ENCODE data around the gene STXBP6. TPM values are rescaled to one million over a fixed set of nuclear protein-coding genes. Genes with fewer than 3 reads are reported as not detected.
A peak's percentile ranks its signal among the peaks of the same experiment; 100 is the strongest.

Gene STXBP6
- total and polyA plus RNA-seq, 10 of the 15 experiments (the other 5 are each of a cell fraction or from before 2014, with no cell fraction given) = 1.2 to 47.3 (median 1.9) TPM

GRCh38 chr14:24952851-24953666, 96.9 kb downstream of the STXBP6 start:
- Histone ChIP-seq H3K4me2 (ENCODE audit: control insufficient read depth, insufficient read depth) (no peak overlapping the region), H3K79me2 (ENCODE audit: control insufficient read depth, insufficient read depth, low read length) (no peaks in the 10 kb centered on the region), H3K27me3 (replicated peaks in 1 of 2; ENCODE audit: control insufficient read depth in 2 of 2, insufficient read depth in 2 of 2, low read length in 1 of 2) (no peaks in the 10 kb centered on the region), H3K36me3 (ENCODE audit: control insufficient read depth in 2 of 2, insufficient read depth in 2 of 2, low read length in 1 of 2) (no peaks in the 10 kb centered on the region), H3K4me3 (no peak overlapping the region), H3K9me3 (replicated peaks; ENCODE audit: control insufficient read depth, insufficient read depth, low read length) (no peaks in the 10 kb centered on the region), H3K4me1 (ENCODE audit: control insufficient read depth, insufficient read depth, low read length) (peaks cover 6% of the 10 kb centered on the region), H3K27ac (ENCODE audit: control insufficient read depth, insufficient read depth) (no peak overlapping the region), H3K9ac (ENCODE audit: control insufficient read depth, insufficient read depth, low read length) (no peak overlapping the region), H4K20me1 (ENCODE audit: control insufficient read depth, insufficient read depth) (no peaks in the 10 kb centered on the region), H2AFZ (ENCODE audit: control insufficient read depth, low read depth, low read length) (no peak overlapping the region)
- ChIA-PET CTCF (interaction anchor here (0.7 to 4.4 kb wide), 17 partner anchors 7 to 1040 kb away, joined by 3 to 35 read pairs (median 4); no protein-coding TSS in a partner anchor), RAD21 (ENCODE audit: unreplicated experiment) (interaction anchor here (0.7 to 7.3 kb wide), 27 partner anchors 10 to 147 kb away, joined by 3 to 72 read pairs (median 5); no protein-coding TSS in a partner anchor), SMC1A (ENCODE audit: uncharacterized antibody, unreplicated experiment) (interaction anchor here (0.6 to 19.2 kb wide), 33 partner anchors 8 to 271 kb away, joined by 3 to 390 read pairs (median 6); no protein-coding TSS in a partner anchor), POLR2A (interaction anchor here (1.1 to 2.2 kb wide), 11 partner anchors 8 to 76 kb away, joined by 3 to 15 read pairs (median 6); no protein-coding TSS in a partner anchor)
- ATAC-seq (peak; percentile 32), DNase-seq (ENCODE audit: low read depth, low spot score) (no peak), FAIRE-seq (no peak)
- no TSS peak for BruUV-seq (replicated peaks)
- peak in 2 of 3 experiments; percentile 10 to 30; a peak in 2 of 6 replicates for TF ChIP-seq CTCF (IDR thresholded peaks at IDR 0.05 in 2 of 3, conservative IDR thresholded peaks at IDR 0.05 in 1 of 3; ENCODE audit: control insufficient read depth in 2 of 3, extremely low read depth in 1 of 3, insufficient read depth in 1 of 3, low read depth in 3 of 3, low read length in 3 of 3)
- no peak for TF ChIP-seq MEF2B (IDR thresholded peaks at IDR 0.05; ENCODE audit: partially characterized antibody, poor library complexity, severe bottlenecking)
- intact Hi-C loops (cut with micrococcal nuclease; ENCODE audit: unreplicated experiment) = no loop called here
- WGBS (ENCODE audit: insufficient coverage, insufficient replicate concordance, low lambda C conversion rate, missing lambda C conversion rate) = 56% methylated on average over 8 of the region's 8 CpGs
- in situ Hi-C loops (cut with MboI) = no loop called here
